ENCODE results near the gene HBG1.

DNA sequence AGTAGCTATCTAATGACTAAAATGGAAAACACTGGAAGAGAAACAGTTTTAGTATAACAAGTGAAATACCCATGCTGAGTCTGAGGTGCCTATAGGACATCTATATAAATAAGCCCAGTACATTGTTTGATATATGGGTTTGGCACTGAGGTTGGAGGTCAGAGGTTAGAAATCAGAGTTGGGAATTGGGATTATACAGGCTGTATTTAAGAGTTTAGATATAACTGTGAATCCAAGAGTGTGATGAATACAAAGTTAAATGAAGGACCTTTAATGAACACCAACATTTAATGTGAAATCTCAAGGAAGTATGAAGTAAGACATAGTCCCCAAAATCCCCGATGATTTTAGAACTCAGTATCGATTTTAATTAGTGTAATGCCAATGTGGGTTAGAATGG lies 12.2 kb downstream of the HBG1 start:
- TF ChIP-seq ZNF384 (IDR thresholded peaks at IDR 0.05) (no peak), SUZ12 (IDR thresholded peaks at IDR 0.05) (no peak), BHLHE40 (IDR thresholded peaks at IDR 0.05; ENCODE audit: borderline replicate concordance) (no peak), FOXM1 (IDR thresholded peaks at IDR 0.05; ENCODE audit: borderline replicate concordance) (no peak)
